Measurements from ENCODE around the gene POLRMT.

POLRMT gene

DNA sequence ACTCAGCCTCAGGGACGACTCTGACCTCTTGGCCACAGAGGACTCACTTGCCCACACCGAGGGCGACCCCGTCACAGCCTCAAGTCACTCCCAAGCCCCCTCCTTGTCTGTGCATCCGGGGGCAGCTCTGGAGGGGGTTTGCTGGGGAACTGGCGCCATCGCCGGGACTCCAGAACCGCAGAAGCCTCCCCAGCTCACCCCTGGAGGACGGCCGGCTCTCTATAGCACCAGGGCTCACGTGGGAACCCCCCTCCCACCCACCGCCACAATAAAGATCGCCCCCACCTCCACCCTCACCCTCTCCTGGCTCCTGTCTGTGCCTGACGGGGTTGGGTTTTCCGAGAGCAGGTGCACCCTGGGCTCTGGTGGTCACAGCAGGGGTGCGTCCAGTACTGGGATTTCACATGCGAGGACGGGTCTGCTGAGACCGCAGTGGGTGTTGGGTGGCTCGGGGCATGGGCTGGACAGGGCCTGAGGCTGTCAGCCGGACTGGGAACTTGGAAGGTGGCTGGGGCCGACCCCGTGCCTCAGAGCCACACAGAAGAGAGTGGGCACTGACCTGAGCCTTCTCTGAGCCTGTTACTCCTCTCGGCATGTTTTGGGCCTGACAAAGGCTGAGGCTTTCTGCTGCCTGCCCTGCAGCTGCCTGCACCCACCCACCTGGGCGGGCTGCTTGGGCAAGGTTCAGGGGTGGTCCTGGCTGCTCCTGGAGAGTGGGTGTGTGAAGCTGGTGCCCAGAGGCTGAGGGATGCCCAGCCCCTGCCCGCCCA, 50.0 kb downstream of the POLRMT start:
- in situ Hi-C loops (cut with MboI; ENCODE audit: low sequenced_read_pairs): no loop called here

DNA sequence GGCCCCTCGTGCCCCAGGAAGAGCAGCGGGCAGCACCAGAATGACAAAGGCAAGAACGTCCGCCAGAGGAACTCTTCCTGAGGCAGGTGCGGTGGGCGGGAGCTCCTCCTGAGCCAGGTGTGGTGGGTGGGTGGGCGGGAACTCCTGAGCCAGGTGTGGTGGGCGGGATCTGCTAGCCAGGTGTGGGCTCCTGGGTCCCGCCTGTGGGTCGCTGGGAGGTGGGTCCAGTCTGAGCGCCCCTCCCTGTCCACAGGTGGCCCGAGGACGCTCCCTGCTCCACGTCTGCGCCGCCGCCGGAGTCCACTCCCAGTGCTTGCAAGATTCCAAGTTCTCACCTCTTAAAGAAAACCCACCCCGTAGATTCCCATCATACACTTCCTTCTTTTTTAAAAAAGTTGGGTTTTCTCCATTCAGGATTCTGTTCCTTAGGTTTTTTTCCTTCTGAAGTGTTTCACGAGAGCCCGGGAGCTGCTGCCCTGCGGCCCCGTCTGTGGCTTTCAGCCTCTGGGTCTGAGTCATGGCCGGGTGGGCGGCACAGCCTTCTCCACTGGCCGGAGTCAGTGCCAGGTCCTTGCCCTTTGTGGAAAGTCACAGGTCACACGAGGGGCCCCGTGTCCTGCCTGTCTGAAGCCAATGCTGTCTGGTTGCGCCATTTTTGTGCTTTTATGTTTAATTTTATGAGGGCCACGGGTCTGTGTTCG, 50.7 kb downstream of the POLRMT start:
- in situ Hi-C loops (cut with MboI; ENCODE audit: low sequenced_read_pairs): no loop called here

DNA sequence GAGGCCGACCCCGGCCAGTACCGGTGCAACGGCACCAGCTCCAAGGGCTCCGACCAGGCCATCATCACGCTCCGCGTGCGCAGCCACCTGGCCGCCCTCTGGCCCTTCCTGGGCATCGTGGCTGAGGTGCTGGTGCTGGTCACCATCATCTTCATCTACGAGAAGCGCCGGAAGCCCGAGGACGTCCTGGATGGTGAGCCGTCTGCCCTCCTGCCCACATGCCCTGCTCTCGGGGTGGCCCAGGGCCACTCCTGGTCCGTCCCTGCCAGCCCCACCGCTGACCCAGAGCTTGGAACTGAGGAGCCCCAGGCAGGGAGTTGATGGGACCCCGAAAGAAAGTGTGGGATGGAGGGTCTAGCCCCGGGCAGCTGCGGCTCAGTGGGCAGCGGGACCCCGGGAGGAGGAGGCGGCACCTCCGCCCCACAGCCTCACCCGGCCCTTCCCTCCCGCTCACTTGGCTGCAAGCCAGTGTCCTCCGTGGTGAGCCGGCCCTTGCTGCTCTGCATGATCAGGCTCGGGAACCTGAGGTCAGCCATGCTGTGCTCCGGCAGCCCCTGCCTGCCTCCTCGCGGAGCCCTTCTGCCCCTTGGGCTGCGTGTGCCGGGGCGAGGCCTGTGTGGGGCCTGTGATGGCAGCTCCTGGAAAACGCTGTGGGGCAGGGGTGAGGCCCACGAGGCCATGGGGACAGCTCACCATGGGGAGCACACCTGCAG, 51.8 kb downstream of the POLRMT start:
- in situ Hi-C loops (cut with MboI; ENCODE audit: low sequenced_read_pairs): no loop called here

DNA sequence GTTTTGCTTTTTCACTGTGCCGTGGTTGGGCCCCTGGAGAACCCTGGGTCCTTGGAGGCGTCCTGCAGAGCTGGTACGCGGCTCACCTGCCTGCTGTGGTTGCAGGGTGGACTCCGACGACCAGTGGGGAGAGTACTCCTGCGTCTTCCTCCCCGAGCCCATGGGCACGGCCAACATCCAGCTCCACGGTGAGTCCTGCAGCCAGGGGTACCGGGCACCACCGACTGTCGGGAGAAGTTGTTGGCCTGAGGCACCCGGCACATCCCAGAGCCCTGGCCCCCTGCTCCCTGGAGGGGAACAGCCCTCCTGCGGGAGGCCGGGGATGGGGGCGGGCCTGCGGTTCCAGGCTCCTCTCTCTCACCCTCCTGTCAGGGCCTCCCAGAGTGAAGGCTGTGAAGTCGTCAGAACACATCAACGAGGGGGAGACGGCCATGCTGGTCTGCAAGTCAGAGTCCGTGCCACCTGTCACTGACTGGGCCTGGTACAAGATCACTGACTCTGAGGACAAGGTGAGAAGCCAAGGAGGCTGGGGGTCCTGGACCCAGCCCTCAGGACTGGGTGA, 53.0 kb downstream of the POLRMT start:
- in situ Hi-C loops (cut with MboI; ENCODE audit: low sequenced_read_pairs): no loop called here

DNA sequence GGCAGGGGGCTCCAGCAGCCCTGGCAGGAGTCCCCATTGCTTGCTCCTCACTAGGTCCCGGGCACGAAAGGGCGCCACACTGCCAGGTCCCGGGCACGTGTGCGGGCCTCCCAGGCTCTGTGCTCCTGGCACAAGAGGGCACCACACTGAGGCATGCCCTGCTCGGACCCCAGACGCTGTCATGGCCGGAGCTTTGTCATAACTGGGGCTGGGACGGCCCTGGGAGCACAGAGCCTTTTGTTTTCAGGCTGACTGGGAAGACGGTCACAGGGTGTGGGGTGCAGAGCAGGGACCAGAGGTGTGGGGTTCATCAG, 53.5 kb downstream of the POLRMT start:
- in situ Hi-C loops (cut with MboI; ENCODE audit: low sequenced_read_pairs): no loop called here

DNA sequence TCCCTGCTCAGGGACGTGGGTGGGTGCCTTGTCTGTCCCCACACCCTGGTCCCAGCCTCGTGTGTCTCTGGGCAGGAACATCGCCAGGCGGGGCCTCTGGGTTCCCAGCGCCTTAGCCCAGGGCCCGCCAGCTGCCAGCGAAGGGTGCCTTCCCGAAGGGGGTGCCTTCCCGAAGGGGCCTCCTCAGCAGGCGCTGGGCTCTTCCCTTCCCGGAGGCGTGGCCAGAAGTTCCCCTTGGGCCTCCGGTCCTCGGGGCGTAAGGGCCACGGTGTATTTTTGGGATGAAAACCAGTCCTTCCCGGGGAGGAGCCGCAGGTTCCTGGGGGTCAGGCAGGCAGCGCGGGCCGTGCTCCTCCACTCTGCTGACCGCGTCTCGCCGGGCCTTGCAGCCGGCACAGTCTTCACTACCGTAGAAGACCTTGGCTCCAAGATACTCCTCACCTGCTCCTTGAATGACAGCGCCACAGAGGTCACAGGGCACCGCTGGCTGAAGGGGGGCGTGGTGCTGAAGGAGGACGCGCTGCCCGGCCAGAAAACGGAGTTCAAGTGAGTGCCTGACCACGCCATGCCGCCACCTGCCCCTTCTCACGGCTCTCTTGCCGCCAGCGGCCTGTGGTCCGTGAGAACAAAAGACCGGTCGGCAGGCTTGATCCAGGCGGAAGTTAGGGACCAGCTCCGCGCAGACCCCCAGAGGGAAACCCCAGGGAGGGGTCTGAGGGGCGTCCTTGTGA, 54.1 kb downstream of the POLRMT start:
- in situ Hi-C loops (cut with MboI; ENCODE audit: low sequenced_read_pairs): no loop called here

DNA sequence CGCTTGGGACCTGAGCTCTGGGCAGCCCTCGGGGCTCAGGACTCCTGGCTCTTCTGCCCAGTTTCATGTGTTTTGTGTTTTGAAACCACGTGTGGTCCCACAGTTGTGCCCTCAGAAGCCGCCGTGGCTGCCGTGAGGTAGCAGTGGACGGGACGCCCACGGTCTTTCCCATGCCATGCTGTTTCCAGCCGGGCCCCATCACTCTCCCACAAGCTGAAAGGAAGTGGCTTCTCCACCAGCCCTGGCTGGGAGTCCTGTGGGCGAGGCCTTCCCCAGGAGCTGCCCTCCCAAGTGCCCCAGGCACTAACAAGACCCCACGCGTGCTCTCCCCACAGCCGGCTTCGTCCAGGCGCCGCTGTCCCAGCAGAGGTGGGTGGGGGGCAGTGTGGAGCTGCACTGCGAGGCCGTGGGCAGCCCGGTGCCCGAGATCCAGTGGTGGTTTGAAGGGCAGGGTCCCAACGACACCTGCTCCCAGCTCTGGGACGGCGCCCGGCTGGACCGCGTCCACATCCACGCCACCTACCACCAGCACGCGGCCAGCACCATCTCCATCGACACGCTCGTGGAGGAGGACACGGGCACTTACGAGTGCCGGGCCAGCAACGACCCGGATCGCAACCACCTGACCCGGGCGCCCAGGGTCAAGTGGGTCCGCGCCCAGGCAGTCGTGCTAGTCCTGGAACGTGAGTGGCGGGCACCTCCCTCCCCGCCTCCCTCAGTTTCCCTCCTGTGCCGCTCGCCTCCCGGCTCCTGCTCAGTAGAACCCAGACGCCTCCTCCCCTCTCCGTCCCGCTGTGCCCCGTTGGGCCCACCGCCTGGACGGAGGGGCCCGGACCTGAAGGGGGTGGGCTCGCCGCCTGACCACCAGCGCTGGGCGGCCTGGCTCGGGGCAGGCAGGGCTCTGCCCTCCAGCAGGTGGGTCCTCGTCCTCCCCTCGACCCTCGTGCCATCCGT, 55.6 kb downstream of the POLRMT start:
- in situ Hi-C loops (cut with MboI; ENCODE audit: low sequenced_read_pairs): no loop called here

DNA sequence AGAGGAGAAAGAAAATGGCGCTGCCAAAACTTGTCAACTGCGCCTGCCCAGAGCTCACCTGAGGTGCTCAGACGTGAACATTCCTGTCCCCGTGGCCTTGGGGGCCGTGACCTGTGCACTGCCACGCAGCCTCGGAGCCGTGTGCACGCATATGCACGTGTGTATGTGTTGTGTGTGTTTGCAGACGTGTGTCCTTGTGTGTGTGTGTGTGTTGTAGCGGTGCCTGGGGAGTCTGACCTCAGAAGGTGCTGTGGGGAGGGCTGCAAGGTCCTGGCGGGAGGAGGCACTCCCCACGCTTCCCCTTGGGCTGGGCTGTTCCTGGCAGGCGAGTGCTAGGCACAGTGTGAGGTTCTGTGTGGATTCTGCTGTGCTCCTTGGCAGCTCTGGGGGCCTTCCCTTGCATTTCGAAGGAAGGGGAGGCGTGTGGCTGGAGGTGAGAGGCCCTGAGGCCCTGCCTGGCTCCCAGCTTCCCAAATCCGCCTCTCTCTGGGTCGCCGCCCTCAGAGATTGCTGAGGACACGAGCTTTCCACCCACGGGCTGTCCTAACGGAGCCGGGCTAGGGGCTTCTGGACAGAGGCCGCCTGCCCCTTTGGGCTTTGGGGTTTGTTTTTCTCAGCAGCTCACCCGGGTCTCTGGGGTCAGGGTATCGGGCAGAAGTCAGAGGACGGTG, 56.4 kb downstream of the POLRMT start:
- in situ Hi-C loops (cut with MboI; ENCODE audit: low sequenced_read_pairs): no loop called here

DNA sequence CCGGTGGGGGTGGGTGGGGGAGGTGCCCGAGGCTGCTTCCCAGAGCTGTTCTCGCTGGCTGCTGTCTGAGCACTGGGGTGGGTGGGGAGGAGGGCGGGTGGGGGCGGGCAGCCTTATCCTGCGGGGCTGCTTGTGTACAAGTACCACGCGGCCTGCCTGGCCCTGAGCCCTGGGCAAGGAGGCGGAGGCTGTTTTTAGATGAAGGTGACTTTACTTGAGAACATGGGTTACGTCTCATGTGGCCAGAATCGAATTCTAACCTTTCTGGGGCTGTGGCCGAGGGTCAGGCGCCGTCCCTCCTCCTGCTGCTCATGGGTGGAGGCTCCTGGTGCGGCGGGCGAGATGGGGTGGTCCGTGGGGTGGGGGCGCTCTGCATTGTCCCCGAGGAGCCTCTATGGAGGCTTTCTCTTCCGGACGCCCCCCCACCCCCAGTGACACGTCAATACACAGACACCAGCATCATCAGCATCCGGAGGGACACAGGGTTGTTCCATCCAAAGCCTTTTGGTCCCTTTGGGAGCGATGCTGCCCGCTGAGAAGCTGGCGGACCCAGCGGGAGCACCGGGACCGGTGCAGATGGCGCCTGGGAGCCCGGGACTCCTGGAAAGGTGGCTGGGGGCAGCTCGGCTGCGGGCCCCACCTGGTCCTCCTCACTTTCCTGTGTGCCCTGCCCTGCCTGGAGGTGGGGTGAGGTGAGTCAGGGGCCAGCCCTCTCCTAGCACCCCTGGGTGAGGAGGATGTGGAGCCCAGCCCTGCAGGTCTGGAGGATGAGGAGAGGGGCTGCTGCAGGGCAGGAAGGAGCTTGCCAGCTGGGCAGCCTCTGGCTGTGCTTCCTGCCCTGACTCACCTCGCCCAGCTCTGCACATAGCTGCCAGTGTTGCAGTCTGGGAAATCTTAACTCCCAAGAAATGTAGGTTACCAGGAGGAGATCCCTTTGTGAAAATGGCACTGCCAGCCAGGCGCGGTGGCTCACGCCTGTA, 57.5 kb downstream of the POLRMT start:
- in situ Hi-C loops (cut with MboI; ENCODE audit: low sequenced_read_pairs): no loop called here

DNA sequence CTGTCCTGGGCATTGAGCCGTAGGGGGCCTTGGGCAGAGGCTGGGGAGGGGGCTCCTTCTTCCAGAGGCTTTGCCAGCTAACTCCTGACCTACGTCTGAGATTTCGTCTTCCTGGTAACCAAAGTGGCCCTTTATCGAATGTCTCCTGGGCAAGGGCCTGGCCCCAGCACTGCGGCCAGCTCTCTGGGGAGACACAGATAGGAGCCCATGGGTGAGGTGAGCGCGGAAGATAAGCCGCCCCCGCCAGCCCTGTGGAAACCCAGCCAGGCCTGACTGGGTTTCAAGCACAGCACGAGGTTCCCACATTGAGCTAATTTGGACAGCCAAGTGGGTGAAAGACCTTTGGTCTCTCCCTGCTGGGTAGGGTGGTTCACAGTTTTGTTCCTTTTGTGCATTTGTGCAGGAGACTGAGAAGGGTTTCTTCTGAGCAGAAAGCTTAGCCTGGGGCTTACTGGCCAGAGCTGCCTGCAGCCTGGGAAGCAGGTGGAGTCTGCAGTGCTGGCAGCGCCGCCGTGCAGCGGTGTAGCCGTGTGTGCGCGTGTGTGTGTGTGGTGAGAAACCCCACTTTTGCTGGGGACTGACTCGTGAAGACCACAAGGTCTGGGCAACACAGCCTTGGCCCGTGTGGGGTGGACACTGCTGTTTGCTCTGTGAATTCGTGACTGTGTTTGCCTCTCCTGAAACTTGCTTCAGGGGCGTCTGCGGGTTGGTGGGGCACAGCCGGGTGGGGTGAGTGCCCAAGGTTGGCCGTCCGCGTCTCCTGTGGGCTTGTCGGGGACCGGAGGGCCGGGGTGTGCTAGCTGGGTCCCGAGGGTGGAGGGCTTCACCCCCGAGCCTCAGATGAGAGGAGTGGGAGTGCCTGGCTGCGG, 58.4 kb downstream of the POLRMT start:
- in situ Hi-C loops (cut with MboI; ENCODE audit: low sequenced_read_pairs): no loop called here

DNA sequence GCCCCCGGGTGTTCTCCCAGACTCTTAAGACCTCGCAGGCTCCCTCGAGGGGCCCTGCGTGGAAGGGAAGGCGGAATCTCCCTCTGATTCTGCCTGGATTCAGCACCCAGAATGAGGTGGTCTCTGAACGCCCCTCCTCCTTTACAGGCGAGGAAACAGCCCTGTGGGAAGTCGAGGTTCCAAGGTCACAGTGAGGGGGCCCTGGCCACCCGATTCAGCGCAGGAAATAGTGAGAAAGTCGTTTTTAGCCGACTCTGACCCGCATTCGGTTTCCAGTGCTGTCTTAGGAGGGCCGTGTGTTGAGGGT, 59.9 kb downstream of the POLRMT start:
- in situ Hi-C loops (cut with MboI; ENCODE audit: low sequenced_read_pairs): no loop called here

DNA sequence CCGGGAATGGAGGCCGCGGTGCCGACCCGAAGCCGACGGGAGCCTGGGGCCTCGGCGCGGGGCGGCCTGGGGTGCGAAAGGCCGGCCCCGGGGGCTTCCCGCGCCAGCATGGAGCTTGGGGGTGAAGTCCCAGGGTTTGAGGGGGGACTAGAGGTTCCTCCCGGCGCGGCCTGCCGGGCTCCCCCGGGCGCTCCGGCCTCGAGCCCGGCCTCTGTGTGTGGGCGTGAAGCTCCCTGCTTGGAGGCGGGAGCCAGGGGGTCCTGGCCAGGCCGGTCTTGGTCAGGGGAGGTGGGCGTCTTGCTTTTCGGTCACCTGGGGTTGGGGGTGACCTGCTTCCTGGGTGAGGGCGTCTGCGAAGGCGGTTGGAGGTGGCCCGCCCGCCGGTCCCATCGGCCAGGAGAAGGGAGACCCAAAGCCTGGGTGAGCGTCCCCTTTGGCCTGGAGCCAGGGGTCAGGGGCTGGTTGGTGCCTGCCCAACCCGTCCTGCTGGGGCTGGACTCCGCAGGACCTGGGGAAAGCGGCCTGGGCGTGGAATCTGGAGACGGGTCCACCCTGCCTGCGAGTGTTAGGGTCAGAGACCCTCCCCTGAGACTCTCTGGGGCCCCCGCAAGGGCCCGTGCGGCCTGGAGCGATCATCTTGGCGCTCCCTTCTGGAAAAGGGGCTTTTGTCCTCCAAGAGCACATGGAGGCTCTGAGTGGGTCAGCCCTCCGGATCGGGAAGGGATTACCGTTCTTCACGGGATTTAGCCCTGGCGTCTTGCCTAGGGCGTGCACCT, 60.4 kb downstream of the POLRMT start:
- in situ Hi-C loops (cut with MboI; ENCODE audit: low sequenced_read_pairs): no loop called here

DNA sequence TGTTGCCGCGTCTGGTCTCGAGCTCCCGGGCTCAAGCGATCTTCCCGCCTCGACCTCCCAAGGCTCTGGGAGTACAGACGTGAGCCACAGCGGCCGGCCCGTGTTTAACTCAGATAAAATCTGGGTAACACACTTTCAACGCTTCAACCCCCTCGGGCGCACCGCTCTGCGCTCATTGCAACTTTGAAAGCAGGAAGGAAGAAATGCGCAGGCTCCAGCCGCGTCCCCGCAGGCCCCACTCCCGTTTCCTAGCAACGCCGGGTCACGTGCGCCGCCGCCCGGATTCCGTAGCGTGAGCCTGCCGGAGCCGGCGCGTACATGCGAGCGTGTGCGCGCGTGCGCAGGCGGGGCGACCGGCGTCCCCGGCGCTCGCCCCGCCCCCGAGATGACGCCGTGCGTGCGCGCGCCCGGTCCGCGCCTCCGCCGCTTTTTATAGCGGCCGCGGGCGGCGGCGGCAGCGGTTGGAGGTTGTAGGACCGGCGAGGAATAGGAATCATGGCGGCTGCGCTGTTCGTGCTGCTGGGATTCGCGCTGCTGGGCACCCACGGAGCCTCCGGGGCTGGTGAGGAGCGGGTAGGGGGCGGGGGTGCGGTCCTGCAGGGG, 61.1 kb downstream of the POLRMT start, which contains the start of gene BSG:
BSG (plus strand) TSS at position 457 of the 603 bp plus-strand sequence; CDS start at position 496, 39 bp downstream.
- in situ Hi-C loops (cut with MboI; ENCODE audit: low sequenced_read_pairs): no loop called here

DNA sequence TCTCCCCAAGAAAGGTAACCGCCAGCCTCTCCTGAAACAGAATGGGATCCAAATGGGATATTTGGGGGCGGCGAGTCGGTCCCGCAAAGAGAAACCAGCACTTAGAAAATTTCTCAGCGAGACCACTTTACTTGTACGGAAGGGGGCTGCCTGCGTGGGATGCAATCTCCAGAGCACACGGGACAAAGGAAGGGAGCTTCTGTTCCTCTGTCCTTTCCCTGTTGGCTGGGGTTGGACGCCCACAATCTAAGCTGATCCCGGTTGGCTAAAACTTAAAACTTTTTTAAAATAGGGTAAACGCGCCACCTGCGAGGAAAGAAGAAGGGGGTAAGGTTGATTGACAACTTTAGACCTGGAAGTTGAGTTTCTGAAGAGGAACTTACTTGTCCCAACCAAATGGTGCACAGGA, 61.8 kb downstream of the POLRMT start:
- in situ Hi-C loops (cut with MboI; ENCODE audit: low sequenced_read_pairs): no loop called here

DNA sequence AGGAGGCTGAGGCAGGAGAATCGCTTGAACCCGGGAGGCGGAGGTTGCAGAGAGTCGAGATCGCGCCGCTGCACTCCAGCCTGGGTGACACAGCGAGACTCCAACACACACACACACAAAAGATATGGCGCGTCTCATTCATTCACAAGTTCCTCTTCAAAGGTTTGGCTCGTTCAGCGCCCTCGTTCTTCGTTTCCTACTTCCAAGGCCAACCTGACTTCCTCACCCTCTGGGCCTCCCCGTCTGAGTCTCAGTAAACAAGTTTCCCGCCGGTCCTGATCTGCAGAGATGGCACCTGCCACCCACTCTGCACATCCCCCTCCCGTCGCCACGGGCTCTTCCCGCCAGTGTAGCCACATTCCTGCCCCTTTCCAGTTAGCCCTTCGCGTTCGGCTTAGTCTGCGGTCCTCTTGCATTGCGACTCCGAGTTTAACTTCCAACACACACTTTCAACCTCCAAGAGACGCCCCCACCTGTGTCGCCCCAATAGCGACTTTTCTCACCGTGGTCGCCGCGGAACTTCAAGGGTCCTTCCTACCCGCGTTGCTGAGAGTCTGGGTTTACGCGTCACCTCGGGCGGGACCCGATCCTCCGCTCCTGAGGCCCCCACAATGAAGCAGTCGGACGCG, 62.3 kb downstream of the POLRMT start:
- in situ Hi-C loops (cut with MboI; ENCODE audit: low sequenced_read_pairs): no loop called here

DNA sequence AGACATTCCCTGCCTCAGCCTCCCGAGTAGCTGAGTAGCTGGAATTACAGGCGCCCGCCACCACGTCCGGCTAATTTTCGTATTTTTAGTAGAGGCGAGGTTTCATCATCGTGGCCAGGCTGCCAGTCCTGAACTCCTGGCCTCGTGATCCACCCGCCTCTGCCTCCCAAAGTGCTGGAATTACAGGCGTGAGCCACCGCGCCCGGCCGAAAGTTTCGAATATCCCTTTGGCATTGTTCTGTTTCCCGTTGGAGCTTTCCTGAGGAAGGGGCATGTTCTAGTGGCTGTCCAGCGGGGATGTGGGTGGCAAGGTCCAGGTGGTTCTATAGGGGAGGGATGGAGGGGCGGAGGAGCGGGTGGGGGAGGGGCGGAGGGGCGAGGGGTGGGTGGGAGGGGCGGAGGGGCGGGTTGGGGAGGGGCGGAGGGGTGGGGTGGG, 63.1 kb downstream of the POLRMT start:
- in situ Hi-C loops (cut with MboI; ENCODE audit: low sequenced_read_pairs): no loop called here

Data from HL-60/S4 treated with retinoic acid at 250 ng/mL for 4 days and 3 days (cell line).